Measurements from ENCODE around the gene SPTBN4.
A peak's percentile ranks its signal among the peaks of the same experiment; 100 is the strongest.
"Not testable (repeated sequence)": the region's sequence is repeated elsewhere in the genome, so short reads cannot be mapped to it uniquely, and the experiment has no call there.

Gene SPTBN4

DNA sequence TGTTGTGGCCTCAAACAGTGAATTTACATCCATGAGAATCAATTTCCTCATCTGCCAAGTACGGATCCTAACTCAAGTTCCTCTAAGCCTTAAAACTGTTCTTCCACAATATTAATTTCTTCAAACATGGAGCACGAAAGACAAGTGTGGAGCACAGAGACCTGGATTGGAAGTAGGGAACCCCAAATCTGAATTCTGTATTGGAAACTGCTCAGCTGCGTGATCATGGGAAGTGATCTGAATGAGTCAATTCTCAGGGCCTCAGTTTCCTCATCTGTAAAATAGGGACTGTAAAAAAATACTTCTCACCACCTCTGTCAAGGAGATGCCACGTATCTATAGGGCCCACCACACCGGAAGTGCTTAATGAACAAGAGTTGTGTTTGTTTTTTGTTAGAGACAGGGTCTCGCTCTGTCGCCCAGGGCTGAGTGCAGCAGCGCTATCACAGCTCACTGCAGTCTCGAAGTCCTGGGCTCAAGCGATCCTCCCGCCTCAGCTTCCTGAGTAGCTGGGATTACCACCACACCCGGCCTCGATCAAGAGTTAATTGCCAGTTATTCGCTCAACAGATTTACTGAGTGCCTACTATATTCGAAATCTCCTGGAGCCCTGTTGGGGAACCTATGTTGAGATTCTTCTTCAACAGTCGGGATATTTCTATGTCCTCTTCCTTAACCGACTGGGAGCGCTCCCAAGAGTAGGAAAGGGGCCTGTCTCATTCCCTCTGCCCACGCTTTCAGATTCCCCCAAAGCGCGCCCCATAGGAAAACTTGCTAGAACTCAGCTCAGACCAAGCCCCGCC is 24.3 kb upstream of the SPTBN4 start:
- DNase-seq: no peak

DNA sequence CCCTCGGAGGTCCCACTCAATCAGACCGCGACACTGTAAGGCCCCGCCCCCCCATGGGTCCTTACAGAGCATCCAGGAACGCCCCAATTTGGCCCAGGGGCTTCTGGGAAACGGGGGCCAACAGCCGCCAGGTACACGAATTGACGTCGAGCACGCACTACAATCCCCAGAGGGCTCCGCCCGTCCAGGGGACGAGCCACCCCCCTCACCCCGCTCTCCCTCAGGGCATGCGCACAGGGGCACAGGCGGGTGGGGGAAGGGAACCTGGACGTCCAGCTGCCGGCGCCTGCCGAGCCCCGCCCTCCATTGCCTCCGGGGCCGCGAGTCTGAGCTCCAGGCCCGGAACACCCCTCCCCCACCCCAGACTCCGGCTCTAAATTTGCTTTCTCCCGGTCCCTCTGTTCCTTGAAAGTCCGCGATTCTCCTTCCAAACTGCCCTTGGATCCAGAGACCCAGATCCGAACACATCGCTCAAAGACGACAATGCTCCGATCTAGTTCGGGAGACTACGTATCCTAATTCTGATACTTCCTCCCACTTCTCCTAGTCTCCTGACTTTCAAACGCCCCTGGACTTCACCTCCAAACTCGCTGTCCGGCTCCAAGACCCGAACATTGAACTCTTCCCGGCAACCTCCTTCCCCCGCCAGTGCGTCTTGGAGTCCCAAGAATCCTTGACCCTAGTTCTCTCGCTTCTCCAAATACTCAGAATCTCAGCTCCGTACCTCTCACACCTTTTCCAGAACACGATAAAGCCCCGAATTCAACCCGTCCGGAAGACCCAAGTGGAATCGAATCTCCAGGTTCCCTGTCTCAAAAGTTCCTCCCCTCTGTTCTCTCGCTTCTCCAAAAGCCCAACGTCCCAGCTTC is 23.4 kb upstream of the SPTBN4 start:
- peak; percentile 99 for DNase-seq

GRCh38 chr19:40444000-40444824 is 22.6 kb upstream of the SPTBN4 start, which contains the start of gene SERTAD3:
SERTAD3 (minus strand) TSS chr19:40444335; CDS start chr19:40442080, 2,255 bp downstream.
- DNase-seq: peak; percentile 96

DNA sequence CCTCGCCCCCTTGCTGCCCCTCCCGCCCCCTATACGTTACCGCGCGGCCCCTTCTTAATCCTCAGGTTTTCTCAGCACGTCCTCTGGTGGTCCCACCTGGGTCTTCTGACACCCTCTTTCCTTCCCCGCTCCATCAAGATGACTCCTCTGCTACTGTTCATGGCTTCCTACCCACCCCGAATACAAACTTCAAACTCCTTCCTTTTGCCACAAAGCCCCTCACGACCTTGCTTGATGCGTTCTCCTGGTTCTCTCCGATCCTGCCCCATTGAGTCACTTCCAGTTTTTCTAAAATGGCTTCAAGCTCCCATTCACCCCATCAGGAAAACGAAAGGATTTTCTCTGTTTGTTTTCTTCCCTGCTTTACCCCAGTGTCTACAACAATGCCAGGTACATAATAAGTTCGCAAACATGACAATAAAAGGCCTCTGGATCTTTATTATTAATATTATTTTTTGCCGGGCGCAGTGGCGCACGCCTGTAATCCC is 21.9 kb upstream of the SPTBN4 start:
- DNase-seq: no peak

DNA sequence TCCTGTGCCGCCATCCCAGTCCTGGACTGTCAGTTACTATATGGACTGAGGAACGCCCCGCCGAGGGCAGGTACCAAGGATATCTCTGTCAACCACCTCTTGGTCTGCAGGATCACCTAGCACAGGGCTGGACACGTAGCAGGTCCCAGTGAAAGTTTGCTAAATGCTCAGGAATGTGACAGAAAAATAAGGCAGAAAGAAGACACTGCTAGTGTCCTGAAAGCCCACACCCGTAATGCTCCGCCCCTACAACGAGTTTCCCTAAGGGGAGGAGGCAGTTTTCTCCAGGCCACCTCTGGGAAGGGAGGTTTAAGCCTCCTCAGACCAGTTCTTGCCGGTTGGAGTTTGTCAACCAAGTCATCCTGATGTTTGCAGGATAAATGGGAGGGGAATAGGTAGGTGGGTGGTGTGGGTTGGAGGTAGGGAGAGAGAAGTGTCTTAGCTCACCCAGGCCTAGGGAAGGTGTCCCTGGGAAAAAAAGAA is 21.0 kb upstream of the SPTBN4 start:
- DNase-seq: no peak

DNA sequence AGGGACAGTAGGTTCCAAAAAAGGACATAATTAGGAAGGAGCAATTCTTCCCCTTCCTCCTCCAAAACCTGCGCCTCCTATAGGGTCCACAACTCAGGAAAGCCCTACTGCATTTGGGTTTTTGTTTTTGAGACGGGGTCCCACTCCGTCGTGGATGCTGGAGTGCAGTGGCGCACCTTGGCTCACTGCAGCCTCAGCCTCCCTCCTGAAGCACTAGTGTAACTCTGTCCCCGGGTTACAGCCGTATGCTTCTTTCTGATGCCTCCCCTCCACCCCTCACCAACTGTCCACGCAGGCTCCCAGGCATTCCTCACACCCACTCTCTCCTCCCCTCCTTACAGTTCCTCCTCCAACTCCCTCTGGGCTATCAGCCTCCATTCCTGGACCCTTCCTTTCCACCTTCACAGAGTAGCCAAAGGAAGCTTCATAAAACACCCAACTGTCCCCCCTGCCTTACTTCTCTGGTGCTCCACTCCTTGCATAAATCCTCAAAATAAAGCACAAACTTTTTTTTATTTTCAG is 20.5 kb upstream of the SPTBN4 start:
- no peak for DNase-seq

- DNase-seq: no peak
Observed at GRCh38 chr19:40449506-40449905, 17.3 kb upstream of the SPTBN4 start.

GRCh38 chr19:40450664-40451063 is 16.1 kb upstream of the SPTBN4 start:
- DNase-seq: no peak

GRCh38 chr19:40452016-40452415 is 14.8 kb upstream of the SPTBN4 start:
- DNase-seq: no peak

DNA sequence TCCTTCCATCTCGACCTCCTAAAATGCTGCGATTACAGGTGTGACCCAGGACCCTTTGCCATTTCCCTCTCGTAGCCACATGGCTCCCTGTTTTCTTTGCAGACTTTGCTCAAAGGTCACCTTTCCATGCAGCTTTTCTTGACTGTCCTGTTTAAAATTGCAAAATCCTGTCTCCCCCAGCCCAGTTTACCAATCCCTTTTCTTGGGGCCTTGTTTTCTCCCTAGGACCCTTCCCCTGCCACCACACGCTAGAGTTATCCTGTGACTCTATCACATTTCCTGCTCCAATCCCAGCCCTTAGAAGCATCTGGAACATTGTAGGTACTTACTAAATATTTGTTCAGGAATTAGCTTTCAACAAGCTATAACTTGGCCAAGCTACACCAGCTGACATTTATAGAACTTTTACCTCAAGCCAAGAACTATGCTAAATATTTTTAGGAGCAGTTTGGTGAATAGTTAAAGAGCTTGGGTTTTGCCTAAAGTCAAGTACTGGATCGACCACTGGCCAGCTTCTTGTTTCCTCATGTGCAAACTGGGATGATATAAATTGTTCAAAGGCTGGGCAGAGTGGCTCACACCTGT is 13.6 kb upstream of the SPTBN4 start:
- DNase-seq: no peak

DNA sequence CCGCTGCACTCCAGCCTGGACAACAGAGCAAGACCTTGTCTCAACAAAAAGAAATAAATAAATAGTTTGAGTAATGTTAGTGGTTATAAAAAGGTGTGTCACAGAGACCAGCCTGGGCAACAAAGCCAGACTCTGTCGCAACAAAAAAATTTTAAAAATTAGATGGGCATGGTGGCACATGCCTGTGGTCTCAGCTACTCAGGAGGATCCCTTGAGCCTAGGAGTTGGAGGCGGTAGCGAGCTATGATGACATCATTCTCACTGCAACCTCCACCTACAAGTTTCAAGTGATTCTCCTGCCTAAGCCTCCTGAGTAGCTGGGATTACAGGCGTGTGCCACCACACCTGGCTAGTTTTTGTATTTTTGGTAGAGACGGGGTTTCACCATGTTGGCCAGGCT is 12.9 kb upstream of the SPTBN4 start:
- DNase-seq: not testable (repeated sequence)

DNA sequence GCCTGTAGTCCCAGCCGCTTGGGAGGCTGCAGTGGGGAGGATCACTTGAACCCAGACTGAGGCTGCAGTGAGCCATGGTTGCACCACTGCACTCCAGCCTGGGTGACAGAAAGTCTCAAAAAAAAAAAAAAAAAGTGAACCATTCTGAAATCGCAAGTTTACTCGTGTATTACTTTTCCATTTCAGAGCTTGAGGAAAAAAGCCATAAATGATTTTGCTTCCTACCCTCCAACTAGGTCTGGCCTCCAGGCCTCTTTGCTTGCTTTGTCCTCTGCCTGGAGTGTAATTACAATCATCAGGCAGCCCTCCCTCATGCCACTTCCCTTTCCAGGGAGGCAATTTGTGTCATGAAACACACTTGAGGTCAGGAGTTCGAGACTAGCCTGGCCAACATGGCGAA is 9.8 kb upstream of the SPTBN4 start:
- no peak for DNase-seq

DNA sequence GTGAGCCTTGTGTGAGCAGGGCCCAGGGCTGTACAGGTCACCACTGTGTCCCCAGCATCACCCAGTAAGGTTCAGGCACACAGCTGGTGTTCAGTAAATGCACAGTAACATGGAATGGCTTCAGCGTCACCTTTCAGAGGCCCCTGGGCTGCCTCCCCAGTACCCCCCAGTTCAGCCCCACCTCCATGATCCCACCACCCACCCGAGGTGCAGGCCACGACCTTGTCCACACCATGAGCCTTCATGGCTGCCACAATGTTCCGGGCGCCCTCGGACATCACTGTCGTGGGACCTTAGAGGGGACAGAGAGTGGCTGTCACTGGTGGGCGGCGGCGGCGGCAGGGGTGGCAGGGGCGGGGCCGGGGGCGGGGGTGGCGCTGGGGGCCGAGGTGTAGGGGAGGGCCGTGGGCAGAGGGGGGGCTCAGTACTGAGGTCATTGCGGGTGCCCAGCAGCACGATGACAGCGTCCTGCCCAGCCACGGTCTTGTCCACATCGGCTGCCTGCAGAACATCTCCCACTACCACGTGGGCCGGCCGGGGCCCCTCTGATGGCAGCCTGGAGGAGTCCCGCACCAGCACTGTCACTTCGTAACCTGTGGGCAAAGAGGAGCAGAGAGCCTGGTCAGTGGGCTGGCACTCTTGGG is 8.7 kb upstream of the SPTBN4 start:
- DNase-seq: no peak

DNA sequence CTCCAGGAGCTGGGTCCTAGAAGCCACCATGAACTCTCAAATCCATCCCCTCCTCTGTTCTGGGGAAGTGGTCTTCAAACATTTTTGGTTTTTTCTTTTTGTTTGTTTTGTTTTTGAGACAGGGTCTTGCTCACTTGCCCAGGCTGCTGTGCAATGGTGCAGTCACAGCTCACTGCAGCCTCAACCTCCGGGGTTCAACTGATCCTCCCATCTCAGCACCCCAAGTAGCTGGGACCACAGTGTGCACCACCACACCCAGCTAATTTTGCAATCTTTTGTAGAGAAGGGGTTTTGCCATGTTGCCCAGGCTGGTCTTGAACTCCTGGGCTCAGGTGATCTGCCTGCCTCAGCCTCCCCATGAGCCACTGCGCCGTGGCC is 8.2 kb upstream of the SPTBN4 start:
- no peak for DNase-seq

DNA sequence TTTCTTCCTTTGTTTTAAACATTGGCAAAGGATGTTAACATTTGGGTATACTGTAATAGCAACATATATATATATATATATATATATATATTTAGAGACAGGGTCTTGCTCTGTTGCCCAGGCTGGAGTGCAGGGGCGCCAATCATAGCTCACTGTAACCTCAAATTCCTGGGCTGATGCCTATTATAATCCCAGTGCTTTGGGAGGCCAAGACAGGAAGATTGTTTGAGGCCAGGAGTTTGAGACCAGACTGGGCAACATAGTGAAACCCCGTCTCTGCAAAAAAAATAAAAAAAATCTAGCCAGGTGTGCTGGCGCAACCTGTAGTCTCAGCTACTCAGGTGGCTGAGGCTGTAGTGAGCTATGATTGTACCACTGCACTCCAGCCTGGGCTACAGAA is 6.6 kb upstream of the SPTBN4 start:
- DNase-seq: no peak

DNA sequence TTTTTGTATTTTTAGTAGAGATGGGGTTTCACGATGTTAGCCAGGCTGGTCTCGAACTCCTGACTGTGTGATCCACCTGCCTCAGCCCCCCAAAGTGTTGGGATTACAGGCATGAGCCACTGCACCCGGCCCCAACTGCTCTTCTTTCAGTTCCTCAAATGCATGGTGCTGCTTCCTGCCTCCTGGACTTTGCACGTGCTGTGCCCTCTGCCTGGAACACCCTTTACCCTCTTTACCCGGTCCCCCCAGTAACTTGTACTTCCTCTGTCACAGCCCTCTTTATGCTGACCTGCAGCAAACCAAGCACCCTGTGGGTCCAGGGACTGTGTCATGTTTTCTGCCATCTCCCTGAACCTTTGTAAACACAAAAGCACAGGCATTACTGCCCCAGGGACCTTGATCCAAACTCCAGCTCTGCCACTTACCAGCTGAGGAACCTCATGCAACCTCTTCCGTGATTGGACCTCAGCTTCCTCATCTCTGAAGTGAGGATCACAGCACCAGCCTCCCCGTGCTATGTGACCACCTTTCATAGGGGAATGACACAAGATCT is 5.1 kb upstream of the SPTBN4 start:
- DNase-seq: no peak

- not testable (repeated sequence) for DNase-seq
Observed at GRCh38 chr19:40463587-40464037, 3.2 kb upstream of the SPTBN4 start.

DNA sequence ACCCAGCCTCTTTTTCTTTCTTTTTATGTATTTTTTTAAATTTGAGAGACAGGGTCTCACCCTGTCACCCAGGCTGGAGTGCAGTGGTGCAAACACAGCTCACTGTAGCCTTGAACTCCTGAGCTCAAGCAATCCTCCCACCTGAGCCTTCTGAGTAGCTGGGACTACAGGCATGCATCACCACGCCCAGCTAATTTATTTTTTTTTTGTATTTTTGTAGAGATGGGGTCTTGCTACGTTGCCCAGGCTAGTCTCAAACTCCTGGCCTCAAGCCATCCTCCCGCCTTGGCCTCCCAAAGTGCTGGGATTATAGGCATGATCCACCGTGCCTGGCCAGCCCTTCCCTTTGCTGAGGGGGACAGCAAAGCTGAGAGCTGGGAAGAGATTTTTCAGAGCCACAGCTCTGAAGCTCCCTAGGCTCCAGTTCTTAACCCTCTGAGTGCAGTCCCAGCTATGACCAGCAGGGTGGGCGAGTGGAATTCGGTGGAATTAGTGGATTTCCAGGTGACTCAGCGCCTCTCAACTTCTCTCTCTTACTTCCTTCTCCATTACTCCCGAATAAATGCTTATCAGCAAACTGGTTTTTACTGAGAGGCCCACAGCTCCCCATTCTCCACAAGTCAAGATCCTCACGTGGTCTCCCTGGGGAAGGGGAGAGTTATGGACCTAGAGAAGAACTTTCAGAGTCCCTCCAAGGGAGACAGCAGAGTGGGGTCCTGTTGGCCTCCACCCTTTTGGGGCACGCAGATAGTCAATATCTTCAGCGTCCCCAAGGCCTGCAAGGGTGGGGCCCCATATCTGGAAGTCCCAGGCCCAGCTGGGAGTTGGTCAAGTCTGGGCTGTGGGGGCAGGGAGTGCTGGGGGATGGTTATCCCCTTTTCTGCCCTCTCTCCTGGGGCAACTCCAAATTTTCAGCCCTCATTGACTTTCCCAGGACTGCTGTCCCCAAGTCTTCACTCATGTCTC is 2.5 kb upstream of the SPTBN4 start:
- DNase-seq: peak; percentile 62

- DNase-seq: no peak
Observed at GRCh38 chr19:40465025-40465556, 1.7 kb upstream of the SPTBN4 start.
